Measurements from ENCODE around the gene ATXN1.

The ATXN1 gene

DNA sequence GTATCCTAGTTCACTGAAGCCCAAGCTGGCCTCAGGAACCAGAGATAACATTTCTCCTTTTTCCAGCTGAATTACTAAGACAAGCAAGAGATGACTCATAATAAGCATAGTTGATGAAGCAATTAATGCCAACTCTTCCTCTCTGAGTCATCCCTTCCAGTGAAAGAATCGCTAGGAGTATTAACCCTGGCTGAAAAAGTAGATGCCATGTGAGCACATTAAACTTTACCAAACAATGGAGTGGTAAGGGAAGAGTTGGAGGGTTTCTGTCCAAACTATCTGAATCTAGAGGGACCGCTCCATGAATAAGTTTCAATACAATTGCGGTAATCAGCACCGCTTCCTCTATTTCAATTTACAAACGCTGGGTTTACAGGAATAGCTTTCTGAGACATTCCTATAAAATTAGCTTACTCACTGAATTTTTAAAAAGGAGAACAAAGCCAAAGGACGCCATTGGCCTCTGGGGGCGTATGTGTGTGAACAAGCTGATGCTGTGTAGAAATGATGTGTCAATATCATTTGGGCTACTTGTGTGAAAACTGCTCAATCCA is 48.3 kb downstream of the ATXN1 start (continued):
- TF ChIP-seq, protein P1, sequence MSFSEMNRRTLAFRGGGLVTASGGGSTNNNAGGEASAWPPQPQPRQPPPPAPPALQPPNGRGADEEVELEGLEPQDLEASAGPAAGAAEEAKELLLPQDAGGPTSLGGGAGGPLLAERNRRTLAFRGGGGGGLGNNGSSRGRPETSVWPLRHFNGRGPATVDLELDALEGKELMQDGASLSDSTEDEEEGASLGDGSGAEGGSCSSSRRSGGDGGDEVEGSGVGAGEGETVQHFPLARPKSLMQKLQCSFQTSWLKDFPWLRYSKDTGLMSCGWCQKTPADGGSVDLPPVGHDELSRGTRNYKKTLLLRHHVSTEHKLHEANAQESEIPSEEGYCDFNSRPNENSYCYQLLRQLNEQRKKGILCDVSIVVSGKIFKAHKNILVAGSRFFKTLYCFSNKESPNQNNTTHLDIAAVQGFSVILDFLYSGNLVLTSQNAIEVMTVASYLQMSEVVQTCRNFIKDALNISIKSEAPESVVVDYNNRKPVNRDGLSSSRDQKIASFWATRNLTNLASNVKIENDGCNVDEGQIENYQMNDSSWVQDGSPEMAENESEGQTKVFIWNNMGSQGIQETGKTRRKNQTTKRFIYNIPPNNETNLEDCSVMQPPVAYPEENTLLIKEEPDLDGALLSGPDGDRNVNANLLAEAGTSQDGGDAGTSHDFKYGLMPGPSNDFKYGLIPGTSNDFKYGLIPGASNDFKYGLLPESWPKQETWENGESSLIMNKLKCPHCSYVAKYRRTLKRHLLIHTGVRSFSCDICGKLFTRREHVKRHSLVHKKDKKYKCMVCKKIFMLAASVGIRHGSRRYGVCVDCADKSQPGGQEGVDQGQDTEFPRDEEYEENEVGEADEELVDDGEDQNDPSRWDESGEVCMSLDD (tag by site-specific recombination; IDR thresholded peaks at IDR 0.05): no peak
- TF ChIP-seq ZFP69B (tag by site-specific recombination; IDR thresholded peaks at IDR 0.05) (peak; percentile 84), ZNF777 (tag by site-specific recombination; IDR thresholded peaks at IDR 0.05; ENCODE audit: borderline replicate concordance) (no peak), ZNF23 (tag by site-specific recombination; IDR thresholded peaks at IDR 0.05; ENCODE audit: borderline replicate concordance) (no peak), ZNF501 (tag by site-specific recombination; IDR thresholded peaks at IDR 0.05) (peak; percentile 74; the same call in 1 of the 2 replicates), ZNF274 (IDR thresholded peaks at IDR 0.05; ENCODE audit: low read length) (no peak), ZNF274 (tag by site-specific recombination; IDR thresholded peaks at IDR 0.05; ENCODE audit: borderline replicate concordance) (no peak), ZNF571 (tag by site-specific recombination; IDR thresholded peaks at IDR 0.05) (no peak), ZNF266 (tag by site-specific recombination; IDR thresholded peaks at IDR 0.05; ENCODE audit: low read depth) (no peak), ZNF416 (tag by site-specific recombination; IDR thresholded peaks at IDR 0.05) (no peak), ZNF248 (tag by site-specific recombination; IDR thresholded peaks at IDR 0.05) (no peak), ZNF354C (tag by site-specific recombination; IDR thresholded peaks at IDR 0.05; ENCODE audit: borderline replicate concordance, low read depth) (no peak), ZNF514 (tag by site-specific recombination; IDR thresholded peaks at IDR 0.05) (no peak), ZNF629 (tag by site-specific recombination; IDR thresholded peaks at IDR 0.05) (peak; percentile 94), SALL2 (tag by site-specific recombination; IDR thresholded peaks at IDR 0.05; ENCODE audit: borderline replicate concordance) (no peak), ZNF148 (tag by site-specific recombination; IDR thresholded peaks at IDR 0.05; ENCODE audit: borderline replicate concordance) (no peak)
- TF ChIP-seq, protein P2, sequence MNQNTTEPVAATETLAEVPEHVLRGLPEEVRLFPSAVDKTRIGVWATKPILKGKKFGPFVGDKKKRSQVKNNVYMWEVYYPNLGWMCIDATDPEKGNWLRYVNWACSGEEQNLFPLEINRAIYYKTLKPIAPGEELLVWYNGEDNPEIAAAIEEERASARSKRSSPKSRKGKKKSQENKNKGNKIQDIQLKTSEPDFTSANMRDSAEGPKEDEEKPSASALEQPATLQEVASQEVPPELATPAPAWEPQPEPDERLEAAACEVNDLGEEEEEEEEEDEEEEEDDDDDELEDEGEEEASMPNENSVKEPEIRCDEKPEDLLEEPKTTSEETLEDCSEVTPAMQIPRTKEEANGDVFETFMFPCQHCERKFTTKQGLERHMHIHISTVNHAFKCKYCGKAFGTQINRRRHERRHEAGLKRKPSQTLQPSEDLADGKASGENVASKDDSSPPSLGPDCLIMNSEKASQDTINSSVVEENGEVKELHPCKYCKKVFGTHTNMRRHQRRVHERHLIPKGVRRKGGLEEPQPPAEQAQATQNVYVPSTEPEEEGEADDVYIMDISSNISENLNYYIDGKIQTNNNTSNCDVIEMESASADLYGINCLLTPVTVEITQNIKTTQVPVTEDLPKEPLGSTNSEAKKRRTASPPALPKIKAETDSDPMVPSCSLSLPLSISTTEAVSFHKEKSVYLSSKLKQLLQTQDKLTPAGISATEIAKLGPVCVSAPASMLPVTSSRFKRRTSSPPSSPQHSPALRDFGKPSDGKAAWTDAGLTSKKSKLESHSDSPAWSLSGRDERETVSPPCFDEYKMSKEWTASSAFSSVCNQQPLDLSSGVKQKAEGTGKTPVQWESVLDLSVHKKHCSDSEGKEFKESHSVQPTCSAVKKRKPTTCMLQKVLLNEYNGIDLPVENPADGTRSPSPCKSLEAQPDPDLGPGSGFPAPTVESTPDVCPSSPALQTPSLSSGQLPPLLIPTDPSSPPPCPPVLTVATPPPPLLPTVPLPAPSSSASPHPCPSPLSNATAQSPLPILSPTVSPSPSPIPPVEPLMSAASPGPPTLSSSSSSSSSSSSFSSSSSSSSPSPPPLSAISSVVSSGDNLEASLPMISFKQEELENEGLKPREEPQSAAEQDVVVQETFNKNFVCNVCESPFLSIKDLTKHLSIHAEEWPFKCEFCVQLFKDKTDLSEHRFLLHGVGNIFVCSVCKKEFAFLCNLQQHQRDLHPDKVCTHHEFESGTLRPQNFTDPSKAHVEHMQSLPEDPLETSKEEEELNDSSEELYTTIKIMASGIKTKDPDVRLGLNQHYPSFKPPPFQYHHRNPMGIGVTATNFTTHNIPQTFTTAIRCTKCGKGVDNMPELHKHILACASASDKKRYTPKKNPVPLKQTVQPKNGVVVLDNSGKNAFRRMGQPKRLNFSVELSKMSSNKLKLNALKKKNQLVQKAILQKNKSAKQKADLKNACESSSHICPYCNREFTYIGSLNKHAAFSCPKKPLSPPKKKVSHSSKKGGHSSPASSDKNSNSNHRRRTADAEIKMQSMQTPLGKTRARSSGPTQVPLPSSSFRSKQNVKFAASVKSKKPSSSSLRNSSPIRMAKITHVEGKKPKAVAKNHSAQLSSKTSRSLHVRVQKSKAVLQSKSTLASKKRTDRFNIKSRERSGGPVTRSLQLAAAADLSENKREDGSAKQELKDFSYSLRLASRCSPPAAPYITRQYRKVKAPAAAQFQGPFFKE (tag by site-specific recombination; IDR thresholded peaks at IDR 0.05; ENCODE audit: borderline replicate concordance): no peak
- TF ChIP-seq, protein P3, sequence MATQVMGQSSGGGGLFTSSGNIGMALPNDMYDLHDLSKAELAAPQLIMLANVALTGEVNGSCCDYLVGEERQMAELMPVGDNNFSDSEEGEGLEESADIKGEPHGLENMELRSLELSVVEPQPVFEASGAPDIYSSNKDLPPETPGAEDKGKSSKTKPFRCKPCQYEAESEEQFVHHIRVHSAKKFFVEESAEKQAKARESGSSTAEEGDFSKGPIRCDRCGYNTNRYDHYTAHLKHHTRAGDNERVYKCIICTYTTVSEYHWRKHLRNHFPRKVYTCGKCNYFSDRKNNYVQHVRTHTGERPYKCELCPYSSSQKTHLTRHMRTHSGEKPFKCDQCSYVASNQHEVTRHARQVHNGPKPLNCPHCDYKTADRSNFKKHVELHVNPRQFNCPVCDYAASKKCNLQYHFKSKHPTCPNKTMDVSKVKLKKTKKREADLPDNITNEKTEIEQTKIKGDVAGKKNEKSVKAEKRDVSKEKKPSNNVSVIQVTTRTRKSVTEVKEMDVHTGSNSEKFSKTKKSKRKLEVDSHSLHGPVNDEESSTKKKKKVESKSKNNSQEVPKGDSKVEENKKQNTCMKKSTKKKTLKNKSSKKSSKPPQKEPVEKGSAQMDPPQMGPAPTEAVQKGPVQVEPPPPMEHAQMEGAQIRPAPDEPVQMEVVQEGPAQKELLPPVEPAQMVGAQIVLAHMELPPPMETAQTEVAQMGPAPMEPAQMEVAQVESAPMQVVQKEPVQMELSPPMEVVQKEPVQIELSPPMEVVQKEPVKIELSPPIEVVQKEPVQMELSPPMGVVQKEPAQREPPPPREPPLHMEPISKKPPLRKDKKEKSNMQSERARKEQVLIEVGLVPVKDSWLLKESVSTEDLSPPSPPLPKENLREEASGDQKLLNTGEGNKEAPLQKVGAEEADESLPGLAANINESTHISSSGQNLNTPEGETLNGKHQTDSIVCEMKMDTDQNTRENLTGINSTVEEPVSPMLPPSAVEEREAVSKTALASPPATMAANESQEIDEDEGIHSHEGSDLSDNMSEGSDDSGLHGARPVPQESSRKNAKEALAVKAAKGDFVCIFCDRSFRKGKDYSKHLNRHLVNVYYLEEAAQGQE (tag by site-specific recombination; IDR thresholded peaks at IDR 0.05): peak; percentile 58
- TF ChIP-seq, protein P4, sequence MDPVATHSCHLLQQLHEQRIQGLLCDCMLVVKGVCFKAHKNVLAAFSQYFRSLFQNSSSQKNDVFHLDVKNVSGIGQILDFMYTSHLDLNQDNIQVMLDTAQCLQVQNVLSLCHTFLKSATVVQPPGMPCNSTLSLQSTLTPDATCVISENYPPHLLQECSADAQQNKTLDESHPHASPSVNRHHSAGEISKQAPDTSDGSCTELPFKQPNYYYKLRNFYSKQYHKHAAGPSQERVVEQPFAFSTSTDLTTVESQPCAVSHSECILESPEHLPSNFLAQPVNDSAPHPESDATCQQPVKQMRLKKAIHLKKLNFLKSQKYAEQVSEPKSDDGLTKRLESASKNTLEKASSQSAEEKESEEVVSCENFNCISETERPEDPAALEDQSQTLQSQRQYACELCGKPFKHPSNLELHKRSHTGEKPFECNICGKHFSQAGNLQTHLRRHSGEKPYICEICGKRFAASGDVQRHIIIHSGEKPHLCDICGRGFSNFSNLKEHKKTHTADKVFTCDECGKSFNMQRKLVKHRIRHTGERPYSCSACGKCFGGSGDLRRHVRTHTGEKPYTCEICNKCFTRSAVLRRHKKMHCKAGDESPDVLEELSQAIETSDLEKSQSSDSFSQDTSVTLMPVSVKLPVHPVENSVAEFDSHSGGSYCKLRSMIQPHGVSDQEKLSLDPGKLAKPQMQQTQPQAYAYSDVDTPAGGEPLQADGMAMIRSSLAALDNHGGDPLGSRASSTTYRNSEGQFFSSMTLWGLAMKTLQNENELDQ (tag by site-specific recombination; IDR thresholded peaks at IDR 0.05; ENCODE audit: low read depth): no peak
- TF ChIP-seq, protein P5, sequence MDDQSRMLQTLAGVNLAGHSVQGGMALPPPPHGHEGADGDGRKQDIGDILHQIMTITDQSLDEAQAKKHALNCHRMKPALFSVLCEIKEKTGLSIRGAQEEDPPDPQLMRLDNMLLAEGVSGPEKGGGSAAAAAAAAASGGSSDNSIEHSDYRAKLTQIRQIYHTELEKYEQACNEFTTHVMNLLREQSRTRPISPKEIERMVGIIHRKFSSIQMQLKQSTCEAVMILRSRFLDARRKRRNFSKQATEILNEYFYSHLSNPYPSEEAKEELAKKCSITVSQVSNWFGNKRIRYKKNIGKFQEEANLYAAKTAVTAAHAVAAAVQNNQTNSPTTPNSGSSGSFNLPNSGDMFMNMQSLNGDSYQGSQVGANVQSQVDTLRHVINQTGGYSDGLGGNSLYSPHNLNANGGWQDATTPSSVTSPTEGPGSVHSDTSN (CRISPR knock-in tag; IDR thresholded peaks at IDR 0.05): no peak
